ENCODE results near the gene MYO3B.

MYO3B gene

DNA sequence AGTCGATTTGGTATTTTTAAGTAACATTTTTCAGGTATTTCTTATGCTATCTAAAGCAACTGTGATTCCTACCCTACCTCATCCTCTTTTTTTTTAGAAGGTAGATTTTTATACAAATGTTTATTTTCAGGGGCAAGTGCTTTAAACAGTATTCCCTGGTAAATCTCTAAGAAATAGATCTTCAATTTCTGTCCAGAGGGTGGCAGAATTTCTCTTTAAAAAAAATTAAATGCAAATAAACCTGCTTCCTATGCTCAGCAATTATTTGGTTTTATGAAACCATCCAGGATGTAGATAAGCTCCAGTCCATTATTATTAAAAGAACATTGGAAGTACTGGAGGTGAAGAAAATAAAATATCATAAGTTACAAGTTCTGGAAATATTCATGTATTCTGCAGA lies 191.9 kb downstream of the MYO3B start:
- TF ChIP-seq, protein P1, sequence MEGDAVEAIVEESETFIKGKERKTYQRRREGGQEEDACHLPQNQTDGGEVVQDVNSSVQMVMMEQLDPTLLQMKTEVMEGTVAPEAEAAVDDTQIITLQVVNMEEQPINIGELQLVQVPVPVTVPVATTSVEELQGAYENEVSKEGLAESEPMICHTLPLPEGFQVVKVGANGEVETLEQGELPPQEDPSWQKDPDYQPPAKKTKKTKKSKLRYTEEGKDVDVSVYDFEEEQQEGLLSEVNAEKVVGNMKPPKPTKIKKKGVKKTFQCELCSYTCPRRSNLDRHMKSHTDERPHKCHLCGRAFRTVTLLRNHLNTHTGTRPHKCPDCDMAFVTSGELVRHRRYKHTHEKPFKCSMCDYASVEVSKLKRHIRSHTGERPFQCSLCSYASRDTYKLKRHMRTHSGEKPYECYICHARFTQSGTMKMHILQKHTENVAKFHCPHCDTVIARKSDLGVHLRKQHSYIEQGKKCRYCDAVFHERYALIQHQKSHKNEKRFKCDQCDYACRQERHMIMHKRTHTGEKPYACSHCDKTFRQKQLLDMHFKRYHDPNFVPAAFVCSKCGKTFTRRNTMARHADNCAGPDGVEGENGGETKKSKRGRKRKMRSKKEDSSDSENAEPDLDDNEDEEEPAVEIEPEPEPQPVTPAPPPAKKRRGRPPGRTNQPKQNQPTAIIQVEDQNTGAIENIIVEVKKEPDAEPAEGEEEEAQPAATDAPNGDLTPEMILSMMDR (IDR thresholded peaks at IDR 0.05), result peak; percentile 46

DNA sequence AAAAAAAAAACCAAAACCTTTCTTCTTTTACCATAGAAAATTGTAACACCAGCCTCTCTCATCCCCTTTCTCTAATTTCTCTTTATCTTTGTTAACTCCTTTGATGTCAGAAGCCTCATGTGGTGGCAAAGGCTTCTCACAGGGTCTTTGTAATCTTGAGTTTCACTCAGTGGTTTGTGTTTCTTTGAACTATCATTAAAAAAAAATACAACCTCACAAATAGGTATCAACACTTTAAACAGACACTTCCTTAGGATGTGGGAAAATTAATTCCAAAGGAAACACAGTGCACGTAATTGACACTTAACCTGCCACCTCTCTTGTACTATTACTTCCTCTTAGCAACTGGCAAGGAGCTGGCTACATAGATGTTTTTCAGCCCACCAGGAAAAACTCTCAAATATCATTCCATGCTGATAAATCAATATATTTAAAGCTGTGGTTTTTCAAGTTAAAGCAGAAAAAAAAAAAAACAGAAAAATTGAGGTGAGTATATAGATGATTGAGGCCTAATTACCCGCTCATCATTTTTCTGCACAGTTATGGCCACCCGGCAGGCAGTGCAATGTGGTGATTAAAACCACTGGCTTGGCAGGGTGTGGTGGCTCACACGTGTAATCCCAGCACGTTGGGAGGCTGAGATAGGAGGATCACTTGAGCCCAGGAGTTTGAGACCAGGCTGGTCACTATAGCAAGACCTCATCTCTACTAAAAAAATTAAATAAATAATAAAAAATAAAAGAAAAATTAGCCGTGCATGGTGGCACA lies 193.5 kb downstream of the MYO3B start:
- TF ChIP-seq, protein P1 (IDR thresholded peaks at IDR 0.05), result no peak

DNA sequence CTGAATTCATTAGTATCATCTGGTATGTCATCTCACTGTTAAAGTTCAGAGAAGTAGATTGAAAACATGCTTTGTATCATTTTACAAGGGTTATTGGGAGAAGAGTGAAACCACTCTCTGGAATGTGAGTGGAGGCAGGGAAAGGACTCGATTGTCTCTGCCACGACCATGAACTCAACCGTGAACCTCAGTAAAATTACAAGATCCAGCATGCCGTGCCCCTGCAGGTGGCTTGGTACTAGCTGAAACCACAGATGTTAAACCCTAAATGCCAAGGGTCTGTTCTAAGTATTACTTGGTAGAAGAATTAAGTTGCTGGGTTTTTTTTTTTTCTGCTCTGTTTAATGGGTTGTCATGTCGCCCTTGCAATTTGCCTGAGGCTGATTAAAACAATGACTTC lies 197.2 kb downstream of the MYO3B start:
- TF ChIP-seq, protein P1 (IDR thresholded peaks at IDR 0.05), result no peak

DNA sequence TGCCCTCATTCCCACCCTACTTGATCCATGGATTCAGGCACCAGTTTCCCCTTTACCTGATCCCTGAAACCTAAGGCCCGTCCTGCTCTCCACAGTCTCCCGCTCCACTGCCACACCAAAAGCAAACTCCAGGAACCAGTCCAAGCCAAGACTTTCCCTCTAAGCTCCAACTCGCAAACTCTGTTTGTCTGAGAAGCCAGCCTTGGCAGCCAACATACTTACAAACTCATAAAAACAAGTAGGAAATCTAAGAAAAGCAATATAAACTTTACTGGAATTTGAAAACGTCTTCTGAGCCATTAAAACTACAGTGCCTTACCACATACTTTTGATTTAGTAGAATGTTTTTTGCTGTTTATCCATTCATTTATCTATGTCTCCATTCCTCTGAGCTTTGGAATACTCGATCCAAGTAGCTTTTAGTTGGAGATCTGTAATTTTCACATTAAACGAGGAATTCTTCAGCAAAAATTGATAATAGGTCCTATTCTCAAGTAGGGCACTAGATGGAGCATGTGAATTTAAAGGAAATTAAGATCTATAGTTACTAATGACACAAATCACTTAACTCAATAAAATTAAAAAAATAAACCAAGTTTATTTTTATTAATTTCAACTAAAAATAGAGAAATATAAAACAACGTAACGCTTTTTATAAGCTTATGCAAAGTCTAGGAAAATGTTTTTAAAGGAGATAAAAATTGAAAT lies 199.7 kb downstream of the MYO3B start:
- TF ChIP-seq, protein P1 (IDR thresholded peaks at IDR 0.05), result peak; percentile 44

DNA sequence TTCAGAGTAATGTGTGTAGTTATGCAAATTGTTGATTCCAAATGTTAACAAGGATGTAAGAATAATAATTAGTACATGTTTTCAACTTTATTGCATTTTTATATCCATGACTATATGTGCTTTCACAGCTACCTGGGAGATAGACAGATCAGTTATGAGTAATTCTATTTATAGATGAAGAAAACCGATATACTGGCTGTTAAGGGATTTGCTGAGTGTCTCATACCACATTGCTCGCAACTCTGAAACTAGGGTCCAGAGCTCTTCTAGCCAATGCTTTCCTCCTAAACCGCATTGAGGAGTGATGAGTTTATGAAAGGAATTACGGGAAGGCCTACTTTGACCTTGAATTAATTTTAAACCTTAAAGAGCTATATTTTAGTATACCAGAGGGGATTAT lies 202.3 kb downstream of the MYO3B start:
- TF ChIP-seq, protein P1 (IDR thresholded peaks at IDR 0.05), result no peak

DNA sequence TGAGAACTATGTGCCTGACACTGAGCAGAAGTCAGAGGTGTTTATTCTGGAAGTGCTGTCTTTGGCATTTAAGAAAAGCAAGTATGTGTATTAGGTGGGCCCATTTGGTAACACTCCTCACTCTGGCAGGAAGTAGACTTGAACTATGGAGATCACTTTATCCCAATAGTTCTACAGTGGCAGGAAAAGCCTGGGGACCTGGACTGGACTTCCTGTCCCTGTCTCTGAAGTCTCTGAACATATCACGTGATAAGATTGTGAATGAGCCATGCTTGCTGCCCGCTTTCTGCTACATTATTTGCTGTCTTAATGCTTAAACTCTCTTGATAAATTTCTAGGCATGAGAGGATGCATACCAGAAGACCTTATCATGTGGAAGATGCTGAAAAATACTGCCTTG lies 203.7 kb downstream of the MYO3B start:
- TF ChIP-seq, protein P1 (IDR thresholded peaks at IDR 0.05), result no peak

DNA sequence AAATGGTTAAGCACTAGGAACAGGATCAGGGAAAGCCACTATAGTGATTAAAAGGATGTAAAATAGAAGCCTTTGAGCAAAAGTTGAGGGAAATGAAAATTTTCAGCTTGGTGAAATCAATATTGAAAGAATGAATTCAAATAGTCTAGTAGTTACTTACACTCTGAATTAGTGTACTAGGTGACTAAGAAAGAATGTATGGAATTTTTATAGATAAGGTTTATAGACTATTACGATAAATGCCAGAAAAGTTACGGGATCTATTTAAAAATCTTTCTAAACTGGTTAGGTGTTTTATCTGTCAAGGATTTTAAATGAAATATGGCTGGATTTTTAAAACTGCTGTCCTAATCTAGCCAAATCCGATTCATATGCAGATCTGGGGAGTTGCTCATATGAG lies 208.6 kb downstream of the MYO3B start:
- TF ChIP-seq, protein P1 (IDR thresholded peaks at IDR 0.05), result no peak
